ENCODE data around the gene MPRIP.

DNA sequence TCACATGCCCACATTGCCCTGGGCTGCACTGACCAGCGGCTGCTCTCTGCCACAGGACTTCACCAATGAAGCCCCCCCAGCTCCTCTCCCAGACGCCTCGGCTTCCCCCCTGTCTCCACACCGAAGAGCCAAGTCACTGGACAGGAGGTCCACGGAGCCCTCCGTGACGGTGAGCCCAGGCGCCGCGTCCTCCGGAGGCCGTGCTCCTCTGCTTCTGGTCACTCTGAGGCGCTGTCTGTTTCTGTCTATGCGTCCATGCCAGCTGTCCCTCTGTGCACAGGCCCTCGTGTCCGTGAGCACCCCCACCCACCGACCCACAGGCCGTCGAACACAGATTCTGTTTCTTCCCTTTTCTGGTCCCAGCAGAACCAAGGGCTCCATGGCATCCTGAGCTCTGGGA, 101.2 kb downstream of the MPRIP start:
- no peak for TF ChIP-seq EZH2 (IDR thresholded peaks at IDR 0.05; ENCODE audit: low read length)
- TF ChIP-seq, protein P1, sequence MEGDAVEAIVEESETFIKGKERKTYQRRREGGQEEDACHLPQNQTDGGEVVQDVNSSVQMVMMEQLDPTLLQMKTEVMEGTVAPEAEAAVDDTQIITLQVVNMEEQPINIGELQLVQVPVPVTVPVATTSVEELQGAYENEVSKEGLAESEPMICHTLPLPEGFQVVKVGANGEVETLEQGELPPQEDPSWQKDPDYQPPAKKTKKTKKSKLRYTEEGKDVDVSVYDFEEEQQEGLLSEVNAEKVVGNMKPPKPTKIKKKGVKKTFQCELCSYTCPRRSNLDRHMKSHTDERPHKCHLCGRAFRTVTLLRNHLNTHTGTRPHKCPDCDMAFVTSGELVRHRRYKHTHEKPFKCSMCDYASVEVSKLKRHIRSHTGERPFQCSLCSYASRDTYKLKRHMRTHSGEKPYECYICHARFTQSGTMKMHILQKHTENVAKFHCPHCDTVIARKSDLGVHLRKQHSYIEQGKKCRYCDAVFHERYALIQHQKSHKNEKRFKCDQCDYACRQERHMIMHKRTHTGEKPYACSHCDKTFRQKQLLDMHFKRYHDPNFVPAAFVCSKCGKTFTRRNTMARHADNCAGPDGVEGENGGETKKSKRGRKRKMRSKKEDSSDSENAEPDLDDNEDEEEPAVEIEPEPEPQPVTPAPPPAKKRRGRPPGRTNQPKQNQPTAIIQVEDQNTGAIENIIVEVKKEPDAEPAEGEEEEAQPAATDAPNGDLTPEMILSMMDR (optimal IDR thresholded peaks at IDR 0.05 in 1 of 3, IDR thresholded peaks at IDR 0.05 in 1 of 3, conservative IDR thresholded peaks at IDR 0.05 in 1 of 3; ENCODE audit: extremely low read depth in 1 of 3, insufficient read depth in 2 of 3, low read length in 3 of 3) = no peak
